ENCODE measurements around the gene XYLT1. TPM values are rescaled to one million over a fixed set of nuclear protein-coding genes. Genes with fewer than 3 reads are reported as not detected.
A peak's percentile ranks its signal among the peaks of the same experiment; 100 is the strongest.

XYLT1 gene
- polyA plus RNA-seq, 1 of the 3 experiments (the other 2 are of a cell fraction) = 17.6 TPM

GRCh38 chr16:17382949-17383863 is 87.6 kb downstream of the XYLT1 start:
- Histone ChIP-seq H3K79me2 (ENCODE audit: insufficient read depth) (peaks cover 100% of the 10 kb centered on the region), H3K36me3 (replicated peaks in 1 of 2; ENCODE audit: control insufficient read depth in 1 of 2, insufficient read depth in 2 of 2, low read length in 1 of 2) (peaks cover 0 to 9% of the 10 kb centered on the region in 2 experiments), H3K9me3 (no peaks in the 10 kb centered on the region), H3K4me2 (no peak overlapping the region), H3F3A (replicated peaks; ENCODE audit: insufficient read depth) (peaks cover 43% of the 10 kb centered on the region), H3K4me3 (ENCODE audit: low read depth in 2 of 2, low read length in 1 of 2) (no peak overlapping the region), H2AFZ (ENCODE audit: low read depth) (no peak overlapping the region), H3K27ac (ENCODE audit: low read depth in 2 of 2, low read length in 1 of 2) (peak overlapping the region in 1 of 2 experiments; percentile 78; a peak in 2 of 4 replicates), H3K27me3 (ENCODE audit: insufficient read depth) (no peaks in the 10 kb centered on the region), H3K9ac (no peak overlapping the region), H3K9me2 (no peaks in the 10 kb centered on the region), H3K4me1 (ENCODE audit: control insufficient read depth in 1 of 2, insufficient read depth in 2 of 2, low read depth in 1 of 2, low read length in 1 of 2) (peaks cover 21 to 62% of the 10 kb centered on the region in 2 experiments; a peak in 3 of 4 replicates), H4K20me1 (ENCODE audit: insufficient read depth) (peaks cover 100% of the 10 kb centered on the region)
- WGBS (ENCODE audit: low lambda C conversion rate) = 80% methylated on average over 14 of the region's 14 CpGs
- TF ChIP-seq RXRA (IDR thresholded peaks at IDR 0.05; ENCODE audit: borderline replicate concordance, low read depth) = no peak
- POLR2A ChIA-PET = no interaction called here
- DNase-seq = no peak
- CTCF ChIA-PET = interaction anchor here (1.0 kb wide), 1 partner anchor 84 kb away, joined by 4 read pairs; no protein-coding TSS in a partner anchor

DNA sequence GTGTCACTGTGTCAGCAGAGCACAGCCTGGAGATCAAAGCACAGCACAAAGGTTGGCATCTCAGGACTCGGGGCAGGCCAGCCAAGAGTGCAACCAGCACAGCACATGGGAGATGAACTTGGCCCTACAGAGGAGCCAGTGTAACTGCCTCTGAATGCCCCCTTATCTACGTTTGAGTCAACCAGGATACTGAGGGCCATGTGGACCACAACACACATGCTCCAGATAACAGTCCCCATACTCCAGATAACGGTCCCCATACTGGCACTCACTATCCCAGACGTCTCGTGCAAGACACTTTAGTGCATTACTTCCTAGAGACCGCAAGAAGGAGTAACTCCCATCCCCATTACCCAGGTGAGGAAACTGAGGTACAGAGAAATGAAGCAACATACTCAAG is 88.2 kb downstream of the XYLT1 start:
- no peak overlapping the region for H3K9ac ChIP-seq
- H3K9me2 ChIP-seq = no peaks in the 10 kb centered on the region
- peaks cover 100% of the 10 kb centered on the region for H3K79me2 ChIP-seq (ENCODE audit: insufficient read depth)
- H3K9me3 ChIP-seq = no peaks in the 10 kb centered on the region
- H3K36me3 ChIP-seq (replicated peaks in 1 of 2; ENCODE audit: control insufficient read depth in 1 of 2, insufficient read depth in 2 of 2, low read length in 1 of 2) = peaks cover 0 to 7% of the 10 kb centered on the region in 2 experiments
- H3F3A ChIP-seq (replicated peaks; ENCODE audit: insufficient read depth) = peaks cover 45% of the 10 kb centered on the region
- H2AFZ ChIP-seq (ENCODE audit: low read depth) = no peak overlapping the region
- peak overlapping the region in 1 of 2 experiments; percentile 78; a peak in 2 of 4 replicates for H3K27ac ChIP-seq (ENCODE audit: low read depth in 2 of 2, low read length in 1 of 2)
- H3K4me2 ChIP-seq = no peak overlapping the region
- CTCF ChIA-PET = interaction anchor here (1.0 kb wide), 1 partner anchor 85 kb away, joined by 4 read pairs; no protein-coding TSS in a partner anchor
- no peak overlapping the region for H3K4me3 ChIP-seq (ENCODE audit: low read depth in 2 of 2, low read length in 1 of 2)
- POLR2A ChIA-PET = no interaction called here
- DNase-seq = peak; percentile 70
- H3K4me1 ChIP-seq (ENCODE audit: control insufficient read depth in 1 of 2, insufficient read depth in 2 of 2, low read depth in 1 of 2, low read length in 1 of 2) = peaks cover 21 to 65% of the 10 kb centered on the region in 2 experiments; a peak in 3 of 4 replicates
- H3K27me3 ChIP-seq (ENCODE audit: insufficient read depth) = no peaks in the 10 kb centered on the region
- peaks cover 100% of the 10 kb centered on the region for H4K20me1 ChIP-seq (ENCODE audit: insufficient read depth)
- TF ChIP-seq MAX (IDR thresholded peaks at IDR 0.05; ENCODE audit: low read depth) (no peak), MXI1 (IDR thresholded peaks at IDR 0.05; ENCODE audit: low read depth, low read length) (peak; percentile 88), SIN3A (IDR thresholded peaks at IDR 0.05; ENCODE audit: borderline replicate concordance, low read depth, low read length) (no peak), TEAD4 (IDR thresholded peaks at IDR 0.05; ENCODE audit: borderline replicate concordance, insufficient read depth) (no peak), RFX5 (IDR thresholded peaks at IDR 0.05; ENCODE audit: low read length) (no peak), RXRA (IDR thresholded peaks at IDR 0.05; ENCODE audit: borderline replicate concordance, low read depth) (no peak), CHD2 (IDR thresholded peaks at IDR 0.05; ENCODE audit: low read length, partially characterized antibody) (peak; percentile 38), POLR2AphosphoS5 (IDR thresholded peaks at IDR 0.05; ENCODE audit: low read depth, low read length) (no peak), ZBTB33 (IDR thresholded peaks at IDR 0.05; ENCODE audit: borderline replicate concordance, low read depth) (no peak), RCOR1 (IDR thresholded peaks at IDR 0.05; ENCODE audit: low read length) (peak; percentile 55; the same call in 1 of the 2 replicates), GATA2 (CRISPR knock-in tag; IDR thresholded peaks at IDR 0.05) (peak; percentile 92), RAD21 (IDR thresholded peaks at IDR 0.05; ENCODE audit: low read length) (peak; percentile 6; the same call in 1 of the 2 replicates), ELF1 (IDR thresholded peaks at IDR 0.05) (no peak), EP300 (IDR thresholded peaks at IDR 0.05; ENCODE audit: borderline replicate concordance in 1 of 2, low read depth in 1 of 2, low read length in 1 of 2) (peak in 1 of 2 experiments; percentile 79; a peak in 1 of 4 replicates)
- TF ChIP-seq, protein P1, sequence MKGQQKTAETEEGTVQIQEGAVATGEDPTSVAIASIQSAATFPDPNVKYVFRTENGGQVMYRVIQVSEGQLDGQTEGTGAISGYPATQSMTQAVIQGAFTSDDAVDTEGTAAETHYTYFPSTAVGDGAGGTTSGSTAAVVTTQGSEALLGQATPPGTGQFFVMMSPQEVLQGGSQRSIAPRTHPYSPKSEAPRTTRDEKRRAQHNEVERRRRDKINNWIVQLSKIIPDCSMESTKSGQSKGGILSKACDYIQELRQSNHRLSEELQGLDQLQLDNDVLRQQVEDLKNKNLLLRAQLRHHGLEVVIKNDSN (IDR thresholded peaks at IDR 0.05; ENCODE audit: borderline replicate concordance, low read depth) = no peak
- WGBS (ENCODE audit: low lambda C conversion rate) = 74% methylated on average over 6 of the region's 6 CpGs

All from SK-N-SH (cell line).